SK-N-SH (cell line): Measurements from ENCODE around the gene APBA3.

Experiments used
- CTCF ChIP-seq: fragments of 200-600 bp; sonication (generic); IDR thresholded peaks from 2 replicates; pipeline ENCODE4 v1.6.1; 2017; ENCODE audit warnings: antibody characterized with exemption, mild to moderate bottlenecking, moderate library complexity
- MAX ChIP-seq: IDR thresholded peaks from 2 replicates; pipeline ENCODE4 v1.4.0; 2012; ENCODE audit warnings: low read depth
- RFX5 ChIP-seq: IDR thresholded peaks from 2 replicates; pipeline ENCODE4 v1.6.1; 2012; ENCODE audit warnings: mild to moderate bottlenecking, improper control_type of control experiment, low read length
- TAF1 ChIP-seq: IDR thresholded peaks from 2 replicates; pipeline ENCODE4 v1.6.1; 2012; ENCODE audit warnings: low read depth, mild to moderate bottlenecking, low read length, moderate library complexity, borderline replicate concordance
- TEAD4 ChIP-seq: IDR thresholded peaks from 2 replicates; pipeline ENCODE4 v1.4.0; 2012; ENCODE audit warnings: mild to moderate bottlenecking, borderline replicate concordance; ENCODE audit not compliant: insufficient read depth
- ZBTB33 ChIP-seq: IDR thresholded peaks from 2 replicates; pipeline ENCODE4 v1.4.0; 2012; ENCODE audit warnings: low read depth, borderline replicate concordance

GRCh38 chr19:3775831-3776230, 14.3 kb upstream of the APBA3 start:
- TF ChIP-seq RFX5 (no peak), ZBTB33 (no peak), CTCF (no peak), TEAD4 (no peak), MAX (no peak), TAF1 (no peak)
